EH (cell line): ENCODE measurements around the gene ZNF205.
A peak's percentile ranks its signal among the peaks of the same experiment; 100 is the strongest.

Source experiments
- DNase-seq: peaks from one replicate; pipeline ENCODE4 v3.0.0-alpha.2; 2015; ENCODE audit warnings: low read depth

The ZNF205 gene

GRCh38 chr16:3101018-3101840, 11.2 kb upstream of the ZNF205 start:
- peak; percentile 42 for DNase-seq

GRCh38 chr16:3101841-3102470, 10.4 kb upstream of the ZNF205 start:
- DNase-seq: no peak

DNA sequence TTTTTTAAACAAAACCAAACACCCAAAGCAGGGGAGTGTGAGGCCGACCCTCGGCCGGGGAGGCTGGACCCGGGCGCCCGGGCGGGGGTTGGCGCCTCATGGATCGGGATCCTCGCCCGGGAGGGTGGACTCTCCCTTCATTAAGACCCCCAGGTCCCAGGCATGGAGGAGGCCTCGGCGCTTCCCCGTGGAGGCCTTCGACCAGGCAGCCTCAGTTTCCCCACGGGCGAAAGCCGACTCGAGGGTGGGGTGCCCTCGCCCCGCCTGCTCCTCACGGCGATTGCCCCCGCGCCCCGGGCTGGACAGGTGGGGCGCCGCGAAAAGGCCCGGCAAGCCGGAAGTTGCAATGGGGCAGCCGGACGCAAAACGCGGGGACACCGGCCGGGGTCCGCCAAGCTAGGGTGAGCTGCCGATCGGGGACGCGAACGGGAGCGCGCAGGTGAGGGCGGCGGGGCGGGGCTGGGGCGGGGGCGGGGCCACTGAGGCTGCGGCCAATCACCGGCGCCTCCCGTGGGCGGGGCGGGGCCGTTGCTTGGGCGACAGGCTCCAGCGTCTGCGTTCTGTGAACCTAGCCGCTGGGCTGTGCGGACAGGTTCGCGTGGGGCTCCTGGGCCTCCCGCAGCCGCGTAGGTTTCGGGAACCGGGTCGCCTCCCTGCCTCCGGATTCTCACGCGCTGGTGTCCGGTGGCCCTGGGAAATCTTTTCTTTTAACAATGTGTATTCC, 6.0 kb upstream of the ZNF205 start:
- DNase-seq: peak; percentile 87

DNA sequence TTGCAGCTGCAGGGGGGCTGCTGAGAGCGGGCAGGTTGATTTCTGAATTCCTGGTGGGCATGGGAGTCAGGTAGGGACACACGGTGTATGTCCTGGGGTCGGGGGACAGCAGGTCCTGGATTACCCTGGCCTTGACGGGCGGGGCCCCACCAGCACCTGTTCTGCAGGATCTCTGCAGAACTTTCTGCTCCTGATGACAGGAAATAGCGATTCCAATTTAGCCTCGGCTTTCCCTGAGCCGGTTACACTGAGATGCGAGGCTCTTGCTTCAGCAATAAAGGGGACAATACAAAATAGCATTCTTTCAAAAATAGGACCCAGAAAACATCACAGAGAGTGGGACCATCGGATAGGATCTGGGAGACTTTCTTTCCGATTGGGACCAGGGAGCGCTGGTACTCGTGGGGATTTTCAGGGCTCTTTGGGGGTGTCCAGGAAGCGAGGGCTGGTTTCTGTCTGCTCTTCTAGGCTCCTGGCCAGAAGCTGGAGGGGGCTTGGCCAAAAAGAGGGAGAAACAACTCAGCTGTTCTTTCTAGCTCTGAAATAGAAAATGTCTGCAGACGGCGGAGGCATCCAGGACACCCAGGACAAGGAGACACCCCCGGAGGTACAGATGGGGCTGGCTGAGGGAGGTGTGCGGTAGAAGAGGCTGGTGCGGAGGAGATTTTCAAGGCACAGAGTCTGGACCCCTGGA, 642 bp downstream of the ZNF205 start:
- DNase-seq: no peak

DNA sequence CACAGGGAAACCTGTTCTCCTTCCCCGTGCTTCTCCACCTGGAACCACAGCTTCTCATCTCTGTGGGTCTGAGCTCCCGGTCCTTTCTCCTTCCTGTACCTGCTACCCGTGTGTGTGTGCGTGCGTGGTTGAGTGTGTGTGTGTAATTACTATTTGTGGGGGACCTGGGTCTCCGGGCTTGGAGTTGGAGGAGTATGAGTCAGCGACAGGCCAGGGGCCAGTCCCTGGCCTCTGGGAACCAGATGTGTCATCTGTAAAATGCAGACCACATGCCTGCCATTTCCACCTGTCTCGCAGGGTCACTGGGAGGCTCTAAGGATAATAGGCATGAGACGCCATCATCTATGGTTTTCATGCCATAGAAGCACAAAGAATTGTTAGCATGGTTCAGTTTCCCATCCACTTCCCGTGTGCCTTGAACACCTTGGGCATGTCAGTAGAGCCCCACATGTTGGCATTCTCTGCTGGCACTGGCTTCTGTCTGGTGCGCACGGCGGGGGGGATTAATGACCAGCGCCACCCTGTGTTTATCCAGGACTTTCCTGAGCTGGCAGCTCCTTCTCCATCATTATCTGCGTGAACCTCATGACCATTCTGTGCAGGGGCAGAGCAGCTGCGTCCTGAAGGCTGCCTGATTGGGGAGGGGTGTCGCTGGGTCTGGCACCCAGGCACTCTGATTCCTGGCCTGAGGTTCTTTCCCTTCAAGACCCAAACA, 1.5 kb downstream of the ZNF205 start:
- peak; percentile 26 for DNase-seq

DNA sequence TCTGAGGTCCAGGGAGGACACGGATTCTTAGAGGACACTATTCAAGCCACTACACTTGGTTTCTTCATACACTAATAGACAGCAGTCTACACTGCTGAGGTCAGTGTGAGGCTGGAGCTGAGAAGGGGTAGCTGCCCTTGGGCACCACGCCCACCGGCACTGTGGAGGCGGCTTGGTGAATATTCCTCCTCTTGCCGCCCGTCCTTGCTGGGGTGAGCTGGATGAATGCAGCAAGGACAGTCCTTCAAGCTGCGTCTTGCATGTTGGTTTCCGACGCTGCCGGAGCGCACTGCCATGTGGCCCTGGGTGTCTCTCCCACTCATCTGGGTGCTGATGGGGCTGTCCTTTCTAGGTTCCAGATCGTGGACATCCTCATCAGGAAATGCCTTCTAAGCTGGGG, 2.6 kb downstream of the ZNF205 start:
- no peak for DNase-seq

- no peak for DNase-seq
These were observed 3.2 kb downstream of the ZNF205 start for GRCh38 chr16:3115561-3115960.

GRCh38 chr16:3118204-3118790, 5.9 kb downstream of the ZNF205 start:
- no peak for DNase-seq

- DNase-seq: no peak
These were observed 6.5 kb downstream of the ZNF205 start for GRCh38 chr16:3118846-3119245.

DNA sequence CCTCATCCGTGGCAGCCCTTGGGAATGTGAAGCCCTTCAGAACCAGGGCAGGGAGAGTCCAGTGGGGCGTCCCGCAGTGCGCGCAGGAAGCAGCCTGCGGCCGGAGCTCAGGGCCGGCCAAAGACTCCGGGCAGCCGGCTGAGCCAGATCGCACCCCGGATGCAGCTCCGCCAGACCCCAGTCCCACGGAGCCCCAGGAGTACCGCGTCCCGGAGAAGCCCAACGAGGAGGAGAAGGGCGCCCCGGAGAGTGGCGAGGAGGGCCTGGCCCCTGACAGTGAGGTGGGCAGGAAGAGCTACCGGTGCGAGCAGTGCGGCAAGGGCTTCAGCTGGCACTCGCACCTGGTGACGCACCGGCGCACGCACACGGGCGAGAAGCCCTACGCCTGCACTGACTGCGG, 6.9 kb downstream of the ZNF205 start:
- DNase-seq: no peak

DNA sequence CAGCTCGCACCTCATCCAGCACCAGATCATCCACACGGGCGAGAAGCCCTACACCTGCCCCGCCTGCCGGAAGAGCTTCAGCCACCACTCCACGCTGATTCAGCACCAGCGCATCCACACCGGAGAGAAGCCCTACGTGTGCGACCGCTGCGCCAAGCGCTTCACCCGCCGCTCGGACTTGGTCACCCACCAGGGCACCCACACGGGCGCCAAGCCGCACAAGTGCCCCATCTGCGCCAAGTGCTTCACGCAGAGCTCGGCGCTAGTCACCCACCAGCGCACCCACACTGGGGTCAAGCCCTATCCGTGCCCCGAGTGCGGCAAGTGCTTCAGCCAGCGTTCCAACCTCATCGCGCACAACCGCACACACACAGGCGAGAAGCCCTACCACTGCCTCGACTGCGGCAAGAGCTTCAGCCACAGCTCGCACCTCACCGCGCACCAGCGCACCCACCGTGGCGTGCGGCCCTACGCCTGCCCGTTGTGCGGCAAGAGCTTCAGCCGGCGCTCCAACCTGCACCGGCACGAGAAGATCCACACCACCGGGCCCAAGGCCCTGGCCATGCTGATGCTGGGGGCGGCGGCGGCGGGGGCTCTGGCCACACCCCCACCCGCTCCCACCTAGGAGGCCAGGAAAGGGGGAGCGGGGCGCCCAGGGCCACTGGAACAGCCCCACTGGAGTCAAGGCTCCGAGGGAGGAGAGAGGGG, 7.5 kb downstream of the ZNF205 start:
- no peak for DNase-seq

- no peak for DNase-seq
These were observed 8.0 kb downstream of the ZNF205 start for GRCh38 chr16:3120435-3120834.

- no peak for DNase-seq
These were observed 9.6 kb downstream of the ZNF205 start for GRCh38 chr16:3121851-3122467.

GRCh38 chr16:3122926-3123570, 10.7 kb downstream of the ZNF205 start:
- no peak for DNase-seq

GRCh38 chr16:3123986-3124886, 11.8 kb downstream of the ZNF205 start:
- peak; percentile 96 for DNase-seq

- no peak for DNase-seq
These were observed 15.4 kb downstream of the ZNF205 start for GRCh38 chr16:3127745-3128144.

- peak; percentile 87 for DNase-seq
These were observed 17.0 kb downstream of the ZNF205 start for GRCh38 chr16:3129137-3130131.
